GM18873 (cell line): ENCODE data around the gene CCDC78.

Experiments
- ATAC-seq: cut with Tn5 transposase; IDR thresholded peaks from one replicate; pipeline ENCODE4 v1.9.1; 2021; ENCODE audit warnings: mild to moderate bottlenecking, moderate library complexity, moderate number of reproducible peaks; ENCODE audit not compliant: unreplicated experiment, low FRiP score

CCDC78 gene

GRCh38 chr16:726188-726437 lies 130 bp downstream of the CCDC78 start:
- ATAC-seq, result no peak

GRCh38 chr16:725463-726187 lies 618 bp downstream of the CCDC78 start:
- no peak for ATAC-seq

GRCh38 chr16:725041-725376 lies 1.2 kb downstream of the CCDC78 start:
- no peak for ATAC-seq

GRCh38 chr16:724188-725040 lies 1.8 kb downstream of the CCDC78 start:
- no peak for ATAC-seq

- no peak for ATAC-seq
These were observed 2.5 kb downstream of the CCDC78 start for GRCh38 chr16:723695-724094.

- ATAC-seq, result no peak
These were observed 3.2 kb downstream of the CCDC78 start for GRCh38 chr16:722835-723633.

GRCh38 chr16:721765-722540 lies 4.3 kb downstream of the CCDC78 start:
- no peak for ATAC-seq

GRCh38 chr16:720990-721764 lies 5.1 kb downstream of the CCDC78 start, which contains the start of gene ANTKMT:
Gene ANTKMT, plus strand, starts transcription at chr16:721146. Its CDS starts 129 bp downstream, at chr16:721275.
- peak; percentile 47 for ATAC-seq

- ATAC-seq, result peak; percentile 3
These were observed 5.7 kb downstream of the CCDC78 start for GRCh38 chr16:720447-720989.

GRCh38 chr16:719815-720446 lies 6.3 kb downstream of the CCDC78 start:
- ATAC-seq, result no peak

GRCh38 chr16:718922-719321 lies 7.3 kb downstream of the CCDC78 start:
- no peak for ATAC-seq

GRCh38 chr16:718389-718788 lies 7.9 kb downstream of the CCDC78 start:
- ATAC-seq, result no peak

- ATAC-seq, result no peak
These were observed 8.6 kb downstream of the CCDC78 start for GRCh38 chr16:717450-718245.

GRCh38 chr16:716768-717325 lies 9.4 kb downstream of the CCDC78 start:
- ATAC-seq, result no peak

- no peak for ATAC-seq
These were observed 10.1 kb downstream of the CCDC78 start for GRCh38 chr16:716200-716568.

GRCh38 chr16:715477-716199 lies 10.6 kb downstream of the CCDC78 start:
- ATAC-seq, result no peak
